ENCODE data around the gene SIRT2. TPM values are rescaled to one million over a fixed set of nuclear protein-coding genes. Genes with fewer than 3 reads are reported as not detected.
A peak's percentile ranks its signal among the peaks of the same experiment; 100 is the strongest.

SIRT2 gene
- total RNA-seq, 1 experiment from 2014 or later, result 162 TPM

GRCh38 chr19:38880882-38881609, 18.4 kb downstream of the SIRT2 start:
- Histone ChIP-seq H3K36me3 (ENCODE audit: control insufficient read depth, insufficient read depth, low read length) (no peaks in the 10 kb centered on the region), H3K27me3 (ENCODE audit: control insufficient read depth, insufficient read depth, low read length) (no peaks in the 10 kb centered on the region), H3K27ac (ENCODE audit: low read length) (no peak overlapping the region), H3K4me3 (ENCODE audit: low read depth in 2 of 2, low read length in 2 of 2) (no peak overlapping the region), H3K9me3 (ENCODE audit: control insufficient read depth, insufficient read depth, low read depth, low read length) (no peaks in the 10 kb centered on the region), H3K4me1 (ENCODE audit: control insufficient read depth, insufficient read depth, low read length) (peaks cover 7% of the 10 kb centered on the region; the same call in 1 of the 2 replicates)
- no peak for DNase-seq (ENCODE audit: low read depth, low spot score)
- intact Hi-C loops (cut with micrococcal nuclease; ENCODE audit: unreplicated experiment) (no loop called here), in situ Hi-C loops (cut with HindIII; ENCODE audit: low pct_unique_long_range_greater_than_20kb, low sequenced_read_pairs) (no loop called here)
- BruUV-seq (replicated peaks), result no TSS peak
- ChIA-PET CTCF (interaction anchor here (0.6 to 1.1 kb wide), 2 partner anchors 10 to 13 kb away, joined by 3 to 5 read pairs; no protein-coding TSS in a partner anchor), POLR2A (interaction anchor here (0.6 kb wide), 1 partner anchor 24 kb away, joined by 9 read pairs; no protein-coding TSS in a partner anchor)
- ATAC-seq, result no peak
- TF ChIP-seq SIN3A (IDR thresholded peaks at IDR 0.05; ENCODE audit: borderline replicate concordance, insufficient read depth, low read depth, low read length) (0 out of 2 replicates have a peak, but pooled peaks have one; percentile 26), CTCF (IDR thresholded peaks at IDR 0.05) (no peak)

- no peak for TF ChIP-seq CTCF (IDR thresholded peaks at IDR 0.05)
- no peak for TF ChIP-seq TCF7L2 (IDR thresholded peaks at IDR 0.05; ENCODE audit: low read depth, low read length)
- TF ChIP-seq SIN3A (IDR thresholded peaks at IDR 0.05; ENCODE audit: borderline replicate concordance, insufficient read depth, low read depth, low read length), result no peak
- no peak for TF ChIP-seq POLR2AphosphoS5 (IDR thresholded peaks at IDR 0.05; ENCODE audit: low read depth, low read length)
- no peak for TF ChIP-seq REST (IDR thresholded peaks at IDR 0.05; ENCODE audit: insufficient read depth in 1 of 2, low read depth in 2 of 2, low read length in 1 of 2)
- intact Hi-C loops (cut with micrococcal nuclease; ENCODE audit: unreplicated experiment), result no loop called here
- BruUV-seq (replicated peaks), result no TSS peak
- in situ Hi-C loops (cut with HindIII; ENCODE audit: low pct_unique_long_range_greater_than_20kb, low sequenced_read_pairs), result no loop called here
- DNase-seq (ENCODE audit: low read depth, low spot score) (no peak), ATAC-seq (no peak)
- no peaks in the 10 kb centered on the region for H3K36me3 ChIP-seq (ENCODE audit: control insufficient read depth, insufficient read depth, low read length)
- POLR2A ChIA-PET, result interaction anchor here (0.6 kb wide), 1 partner anchor 23 kb away, joined by 9 read pairs; no protein-coding TSS in a partner anchor
- CTCF ChIA-PET, result interaction anchor here (0.5 to 4.9 kb wide), 3 partner anchors 7 to 17 kb away, joined by 5 to 27 read pairs (median 5); no protein-coding TSS in a partner anchor
- no peaks in the 10 kb centered on the region for H3K27me3 ChIP-seq (ENCODE audit: control insufficient read depth, insufficient read depth, low read length)
- H3K4me1 ChIP-seq (ENCODE audit: control insufficient read depth, insufficient read depth, low read length), result peaks cover 7% of the 10 kb centered on the region; the same call in 1 of the 2 replicates
- no peaks in the 10 kb centered on the region for H3K9me3 ChIP-seq (ENCODE audit: control insufficient read depth, insufficient read depth, low read depth, low read length)
- H3K27ac ChIP-seq (ENCODE audit: low read length), result no peak overlapping the region
- H3K4me3 ChIP-seq (ENCODE audit: low read depth in 2 of 2, low read length in 2 of 2), result no peak overlapping the region
Observed at GRCh38 chr19:38880076-38880881, 19.1 kb downstream of the SIRT2 start.

All from Panc1 (cell line).